HT-29 (cell line): ENCODE results near the gene RHPN2. TPM values are rescaled to one million over a fixed set of nuclear protein-coding genes. Genes with fewer than 3 reads are reported as not detected.

Experiments
- DNase-seq: peaks from one replicate; pipeline ENCODE4 v3.0.0-alpha.2; 2015; ENCODE audit warnings: low spot score
- total RNA-seq: library from RNA; depleted of rRNA; stranded (reverse); fragments of >200 nt; shearing (Covaris generic); gene quantifications from 2 replicates; pipeline ENCODE4 v1.2.3, GENCODE V29; 2014; rRNA removed

The RHPN2 gene
- total RNA-seq = 89.9 and 102 TPM in 2 replicates

- DNase-seq = peak; percentile 90
Observed at GRCh38 chr19:33064792-33065550, at the start of gene RHPN2. Gene RHPN2 (minus strand): TSS chr19:33064888. CDS start chr19:33064852, 36 bp downstream.

- DNase-seq = peak; percentile 41
Observed at GRCh38 chr19:33114312-33114711, 49.6 kb upstream of the RHPN2 start.

GRCh38 chr19:33111587-33111986 lies 46.9 kb upstream of the RHPN2 start:
- no peak for DNase-seq

- no peak for DNase-seq
Observed at GRCh38 chr19:33110137-33110910, 45.6 kb upstream of the RHPN2 start.

- DNase-seq = no peak
Observed at GRCh38 chr19:33108161-33108560, 43.5 kb upstream of the RHPN2 start.

- no peak for DNase-seq
Observed at GRCh38 chr19:33102893-33103292, 38.2 kb upstream of the RHPN2 start.

GRCh38 chr19:33100894-33101644 lies 36.4 kb upstream of the RHPN2 start:
- peak; percentile 99 for DNase-seq

GRCh38 chr19:33098055-33098534 lies 33.4 kb upstream of the RHPN2 start:
- DNase-seq = peak; percentile 92

GRCh38 chr19:33096005-33096404 lies 31.3 kb upstream of the RHPN2 start:
- peak; percentile 70 for DNase-seq

GRCh38 chr19:33094436-33095067 lies 29.9 kb upstream of the RHPN2 start:
- DNase-seq = no peak

- no peak for DNase-seq
Observed at GRCh38 chr19:33093420-33094210, 28.9 kb upstream of the RHPN2 start.

GRCh38 chr19:33090179-33090578 lies 25.5 kb upstream of the RHPN2 start:
- DNase-seq = no peak

GRCh38 chr19:33089010-33089409 lies 24.3 kb upstream of the RHPN2 start:
- DNase-seq = no peak

- DNase-seq = no peak
Observed at GRCh38 chr19:33086955-33087354, 22.3 kb upstream of the RHPN2 start.

- DNase-seq = no peak
Observed at GRCh38 chr19:33085570-33086128, 21.0 kb upstream of the RHPN2 start.

GRCh38 chr19:33080761-33081681 lies 16.3 kb upstream of the RHPN2 start, which contains the start of gene GPATCH1:
Gene GPATCH1 (plus strand): TSS chr19:33081181. CDS start chr19:33081194, 13 bp downstream.
- DNase-seq = peak; percentile 94

GRCh38 chr19:33075519-33075918 lies 10.8 kb upstream of the RHPN2 start:
- no peak for DNase-seq

GRCh38 chr19:33071887-33072286 lies 7.2 kb upstream of the RHPN2 start:
- no peak for DNase-seq

GRCh38 chr19:33067121-33067520 lies 2.4 kb upstream of the RHPN2 start:
- no peak for DNase-seq
